ENCODE data around the gene PARD3B. TPM values are rescaled to one million over a fixed set of nuclear protein-coding genes. Genes with fewer than 3 reads are reported as not detected.

The PARD3B gene
- total and polyA plus RNA-seq, 2 of the 13 experiments (the other 11 are each of a cell fraction or from before 2014, with no cell fraction given) = 0.71 to 2.3 TPM

DNA sequence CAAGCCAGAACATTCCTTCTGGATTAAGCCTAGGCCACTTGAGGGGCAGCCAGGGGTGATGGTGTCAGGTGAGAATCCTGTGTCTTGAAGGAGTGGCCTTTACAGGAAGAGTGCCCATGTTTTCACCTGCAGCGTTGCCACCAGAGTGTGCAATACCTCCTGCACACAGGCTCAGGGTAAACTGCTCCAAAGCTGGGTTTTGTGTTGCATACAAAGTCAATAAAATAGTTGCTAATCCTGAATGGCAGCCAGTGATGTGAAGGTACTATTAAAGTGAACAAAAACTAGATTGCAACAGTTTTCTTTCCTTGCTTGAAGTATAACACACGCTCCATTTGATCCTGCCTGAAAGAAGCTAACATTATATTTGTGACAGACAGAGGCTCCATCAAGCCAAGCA lies 1072.6 kb downstream of the PARD3B start:
- intact Hi-C loops (cut with micrococcal nuclease; ENCODE audit: unreplicated experiment) = no loop called here
- H3K4me3 ChIP-seq (replicated peaks in 1 of 3; ENCODE audit: insufficient read depth in 1 of 3, low read depth in 2 of 3, low read length in 3 of 3) = no peak overlapping the region
- no peaks in the 10 kb centered on the region for H3K27me3 ChIP-seq (ENCODE audit: control insufficient read depth in 1 of 2, insufficient read depth in 2 of 2, low read length in 2 of 2)
- WGBS (ENCODE audit: low lambda C conversion rate) = 23% methylated on average over 2 of the region's 2 CpGs
- no peak overlapping the region for H2AFZ ChIP-seq (ENCODE audit: low read length)
- in situ Hi-C loops (cut with HindIII; ENCODE audit: extremely low pct_ligation_motif_present, low pct_unique_long_range_greater_than_20kb) = no loop called here
- ChIA-PET CTCF (ENCODE audit: low intra/inter-chr PET ratio, low total read pairs) (no interaction called here), POLR2A (no interaction called here)
- no peaks in the 10 kb centered on the region for H3K36me3 ChIP-seq (replicated peaks in 1 of 2; ENCODE audit: control insufficient read depth in 1 of 2, insufficient read depth in 2 of 2, low read length in 2 of 2)
- H4K20me1 ChIP-seq (ENCODE audit: insufficient read depth, low read length) = no peaks in the 10 kb centered on the region
- no peaks in the 10 kb centered on the region for H3K4me1 ChIP-seq (ENCODE audit: insufficient read depth, low read length)
- H3K4me2 ChIP-seq (ENCODE audit: low read depth, low read length) = no peak overlapping the region
- no peaks in the 10 kb centered on the region for H3K9me3 ChIP-seq (ENCODE audit: low read length)
- DNase-seq (ENCODE audit: low spot score) = no peak
- H3K9ac ChIP-seq (ENCODE audit: insufficient read depth, low read depth, low read length) = no peak overlapping the region
- ATAC-seq = no peak
- TF ChIP-seq MAFK (conservative IDR thresholded peaks at IDR 0.05 in 1 of 2, IDR thresholded peaks at IDR 0.05 in 1 of 2; ENCODE audit: low read length in 2 of 2) = no peak
- TF ChIP-seq KLF12 (CRISPR knock-in tag; IDR thresholded peaks at IDR 0.05; ENCODE audit: borderline replicate concordance) = no peak
- no peak for TF ChIP-seq THAP11 (CRISPR knock-in tag; IDR thresholded peaks at IDR 0.05)
- TF ChIP-seq RARA (CRISPR knock-in tag; IDR thresholded peaks at IDR 0.05) = no peak
- TF ChIP-seq TCF7L2 (IDR thresholded peaks at IDR 0.05; ENCODE audit: low read depth, low read length) = no peak
- no peak for TF ChIP-seq POGZ (CRISPR knock-in tag; IDR thresholded peaks at IDR 0.05)
- TF ChIP-seq ZNF496 (CRISPR knock-in tag; IDR thresholded peaks at IDR 0.05; ENCODE audit: insufficient replicate concordance) = no peak
- TF ChIP-seq ZBTB1 (CRISPR knock-in tag; IDR thresholded peaks at IDR 0.05; ENCODE audit: borderline replicate concordance) = no peak
- TF ChIP-seq, protein P1, sequence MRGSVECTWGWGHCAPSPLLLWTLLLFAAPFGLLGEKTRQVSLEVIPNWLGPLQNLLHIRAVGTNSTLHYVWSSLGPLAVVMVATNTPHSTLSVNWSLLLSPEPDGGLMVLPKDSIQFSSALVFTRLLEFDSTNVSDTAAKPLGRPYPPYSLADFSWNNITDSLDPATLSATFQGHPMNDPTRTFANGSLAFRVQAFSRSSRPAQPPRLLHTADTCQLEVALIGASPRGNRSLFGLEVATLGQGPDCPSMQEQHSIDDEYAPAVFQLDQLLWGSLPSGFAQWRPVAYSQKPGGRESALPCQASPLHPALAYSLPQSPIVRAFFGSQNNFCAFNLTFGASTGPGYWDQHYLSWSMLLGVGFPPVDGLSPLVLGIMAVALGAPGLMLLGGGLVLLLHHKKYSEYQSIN (CRISPR knock-in tag; IDR thresholded peaks at IDR 0.05; ENCODE audit: borderline replicate concordance) = no peak
- no peak for TF ChIP-seq ZNF143 (CRISPR knock-in tag; IDR thresholded peaks at IDR 0.05)
- TF ChIP-seq, protein P2, sequence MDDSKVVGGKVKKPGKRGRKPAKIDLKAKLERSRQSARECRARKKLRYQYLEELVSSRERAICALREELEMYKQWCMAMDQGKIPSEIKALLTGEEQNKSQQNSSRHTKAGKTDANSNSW (CRISPR knock-in tag; IDR thresholded peaks at IDR 0.05; ENCODE audit: borderline replicate concordance) = no peak
- no peak for TF ChIP-seq NFKBIZ (CRISPR knock-in tag; IDR thresholded peaks at IDR 0.05)
- TF ChIP-seq, protein P3, sequence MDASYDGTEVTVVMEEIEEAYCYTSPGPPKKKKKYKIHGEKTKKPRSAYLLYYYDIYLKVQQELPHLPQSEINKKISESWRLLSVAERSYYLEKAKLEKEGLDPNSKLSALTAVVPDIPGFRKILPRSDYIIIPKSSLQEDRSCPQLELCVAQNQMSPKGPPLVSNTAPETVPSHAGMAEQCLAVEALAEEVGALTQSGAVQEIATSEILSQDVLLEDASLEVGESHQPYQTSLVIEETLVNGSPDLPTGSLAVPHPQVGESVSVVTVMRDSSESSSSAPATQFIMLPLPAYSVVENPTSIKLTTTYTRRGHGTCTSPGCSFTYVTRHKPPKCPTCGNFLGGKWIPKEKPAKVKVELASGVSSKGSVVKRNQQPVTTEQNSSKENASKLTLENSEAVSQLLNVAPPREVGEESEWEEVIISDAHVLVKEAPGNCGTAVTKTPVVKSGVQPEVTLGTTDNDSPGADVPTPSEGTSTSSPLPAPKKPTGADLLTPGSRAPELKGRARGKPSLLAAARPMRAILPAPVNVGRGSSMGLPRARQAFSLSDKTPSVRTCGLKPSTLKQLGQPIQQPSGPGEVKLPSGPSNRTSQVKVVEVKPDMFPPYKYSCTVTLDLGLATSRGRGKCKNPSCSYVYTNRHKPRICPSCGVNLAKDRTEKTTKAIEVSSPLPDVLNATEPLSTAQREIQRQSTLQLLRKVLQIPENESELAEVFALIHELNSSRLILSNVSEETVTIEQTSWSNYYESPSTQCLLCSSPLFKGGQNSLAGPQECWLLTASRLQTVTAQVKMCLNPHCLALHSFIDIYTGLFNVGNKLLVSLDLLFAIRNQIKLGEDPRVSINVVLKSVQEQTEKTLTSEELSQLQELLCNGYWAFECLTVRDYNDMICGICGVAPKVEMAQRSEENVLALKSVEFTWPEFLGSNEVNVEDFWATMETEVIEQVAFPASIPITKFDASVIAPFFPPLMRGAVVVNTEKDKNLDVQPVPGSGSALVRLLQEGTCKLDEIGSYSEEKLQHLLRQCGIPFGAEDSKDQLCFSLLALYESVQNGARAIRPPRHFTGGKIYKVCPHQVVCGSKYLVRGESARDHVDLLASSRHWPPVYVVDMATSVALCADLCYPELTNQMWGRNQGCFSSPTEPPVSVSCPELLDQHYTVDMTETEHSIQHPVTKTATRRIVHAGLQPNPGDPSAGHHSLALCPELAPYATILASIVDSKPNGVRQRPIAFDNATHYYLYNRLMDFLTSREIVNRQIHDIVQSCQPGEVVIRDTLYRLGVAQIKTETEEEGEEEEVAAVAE (CRISPR knock-in tag; IDR thresholded peaks at IDR 0.05; ENCODE audit: borderline replicate concordance) = no peak
- TF ChIP-seq, protein P4, sequence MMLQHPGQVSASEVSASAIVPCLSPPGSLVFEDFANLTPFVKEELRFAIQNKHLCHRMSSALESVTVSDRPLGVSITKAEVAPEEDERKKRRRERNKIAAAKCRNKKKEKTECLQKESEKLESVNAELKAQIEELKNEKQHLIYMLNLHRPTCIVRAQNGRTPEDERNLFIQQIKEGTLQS (CRISPR knock-in tag; IDR thresholded peaks at IDR 0.05) = no peak
- TF ChIP-seq, protein P5, sequence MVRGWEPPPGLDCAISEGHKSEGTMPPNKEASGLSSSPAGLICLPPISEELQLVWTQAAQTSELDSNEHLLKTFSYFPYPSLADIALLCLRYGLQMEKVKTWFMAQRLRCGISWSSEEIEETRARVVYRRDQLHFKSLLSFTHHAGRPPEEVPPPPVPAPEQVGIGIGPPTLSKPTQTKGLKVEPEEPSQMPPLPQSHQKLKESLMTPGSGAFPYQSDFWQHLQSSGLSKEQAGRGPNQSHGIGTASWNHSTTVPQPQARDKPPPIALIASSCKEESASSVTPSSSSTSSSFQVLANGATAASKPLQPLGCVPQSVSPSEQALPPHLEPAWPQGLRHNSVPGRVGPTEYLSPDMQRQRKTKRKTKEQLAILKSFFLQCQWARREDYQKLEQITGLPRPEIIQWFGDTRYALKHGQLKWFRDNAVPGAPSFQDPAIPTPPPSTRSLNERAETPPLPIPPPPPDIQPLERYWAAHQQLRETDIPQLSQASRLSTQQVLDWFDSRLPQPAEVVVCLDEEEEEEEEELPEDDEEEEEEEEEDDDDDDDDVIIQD (CRISPR knock-in tag; IDR thresholded peaks at IDR 0.05; ENCODE audit: low read depth) = no peak
- TF ChIP-seq, protein P6, sequence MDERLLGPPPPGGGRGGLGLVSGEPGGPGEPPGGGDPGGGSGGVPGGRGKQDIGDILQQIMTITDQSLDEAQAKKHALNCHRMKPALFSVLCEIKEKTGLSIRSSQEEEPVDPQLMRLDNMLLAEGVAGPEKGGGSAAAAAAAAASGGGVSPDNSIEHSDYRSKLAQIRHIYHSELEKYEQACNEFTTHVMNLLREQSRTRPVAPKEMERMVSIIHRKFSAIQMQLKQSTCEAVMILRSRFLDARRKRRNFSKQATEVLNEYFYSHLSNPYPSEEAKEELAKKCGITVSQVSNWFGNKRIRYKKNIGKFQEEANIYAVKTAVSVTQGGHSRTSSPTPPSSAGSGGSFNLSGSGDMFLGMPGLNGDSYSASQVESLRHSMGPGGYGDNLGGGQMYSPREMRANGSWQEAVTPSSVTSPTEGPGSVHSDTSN (CRISPR knock-in tag; IDR thresholded peaks at IDR 0.05) = no peak
- no peak for FAIRE-seq
- no TSS peak for BruUV-seq (replicated peaks)
- H3K79me2 ChIP-seq (ENCODE audit: insufficient read depth, low read length) = no peaks in the 10 kb centered on the region
- no peak overlapping the region for H3K27ac ChIP-seq (ENCODE audit: extremely low read length, insufficient read depth, low read length)

All from HepG2 (cell line).